ENCODE data around the gene P2RX3.
"Not testable (repeated sequence)": the region's sequence is repeated elsewhere in the genome, so short reads cannot be mapped to it uniquely, and the experiment has no call there.

P2RX3 gene

GRCh38 chr11:57332694-57333440 lies 5.3 kb upstream of the P2RX3 start:
- no peak overlapping the region for H3K4me3 ChIP-seq (ENCODE audit: low read depth in 1 of 2, low read length in 1 of 2)
- H3K27me3 ChIP-seq = no peaks in the 10 kb centered on the region
- no peak for TF ChIP-seq CTCF (IDR thresholded peaks at IDR 0.05)
- H3K9me3 ChIP-seq = no peaks in the 10 kb centered on the region
- H3K36me3 ChIP-seq = peaks cover 34% of the 10 kb centered on the region
- H3K27ac ChIP-seq = no peak overlapping the region
- H3K4me1 ChIP-seq (ENCODE audit: control insufficient read depth in 1 of 2, insufficient read depth in 1 of 2, low read depth in 1 of 2, low read length in 1 of 2) = peaks cover 6 to 12% of the 10 kb centered on the region in 2 experiments

- H3K27ac ChIP-seq = no peak overlapping the region
- H3K9me3 ChIP-seq = no peaks in the 10 kb centered on the region
- H3K4me3 ChIP-seq (ENCODE audit: low read depth in 1 of 2, low read length in 1 of 2) = peak overlapping the region; percentile 62 to 80
- peaks cover 3% of the 10 kb centered on the region for H3K27me3 ChIP-seq
- H3K36me3 ChIP-seq = peaks cover 29% of the 10 kb centered on the region
- no peak for TF ChIP-seq CTCF (IDR thresholded peaks at IDR 0.05)
- peaks cover 6 to 12% of the 10 kb centered on the region in 2 experiments for H3K4me1 ChIP-seq (ENCODE audit: control insufficient read depth in 1 of 2, insufficient read depth in 1 of 2, low read depth in 1 of 2, low read length in 1 of 2)
Observed at GRCh38 chr11:57335023-57335342, 3.2 kb upstream of the P2RX3 start.

- Histone ChIP-seq H3K27ac (peak within 1 kb of the TSS; percentile 37), H3K9me3 (no peaks in the 10 kb centered on the region), H3K36me3 (peaks cover 23% of the 10 kb centered on the region), H3K27me3 (peaks cover 8% of the 10 kb centered on the region), H3K4me1 (ENCODE audit: control insufficient read depth in 1 of 2, insufficient read depth in 1 of 2, low read depth in 1 of 2, low read length in 1 of 2) (peaks cover 6 to 12% of the 10 kb centered on the region in 2 experiments), H3K4me3 (ENCODE audit: low read depth in 1 of 2, low read length in 1 of 2) (peak within 1 kb of the TSS; percentile 62 to 80)
- TF ChIP-seq CTCF (IDR thresholded peaks at IDR 0.05) = no peak
Observed at GRCh38 chr11:57335343-57336110, 2.6 kb upstream of the P2RX3 start, which contains the start of gene SSRP1. TSS of gene SSRP1 (minus strand) at chr11:57335892. CDS start at chr11:57335121, 771 bp downstream.

GRCh38 chr11:57336111-57336666 lies 2.0 kb upstream of the P2RX3 start:
- Histone ChIP-seq H3K9me3 (no peaks in the 10 kb centered on the region), H3K4me1 (ENCODE audit: control insufficient read depth in 1 of 2, insufficient read depth in 1 of 2, low read depth in 1 of 2, low read length in 1 of 2) (peaks cover 6 to 12% of the 10 kb centered on the region in 2 experiments), H3K4me3 (ENCODE audit: low read depth in 1 of 2, low read length in 1 of 2) (peak overlapping the region; percentile 62 to 80), H3K36me3 (peaks cover 18% of the 10 kb centered on the region), H3K27ac (peak overlapping the region; percentile 37), H3K27me3 (peaks cover 10% of the 10 kb centered on the region)
- TF ChIP-seq CTCF (IDR thresholded peaks at IDR 0.05) = no peak

GRCh38 chr11:57336856-57337255 lies 1.3 kb upstream of the P2RX3 start:
- not testable (repeated sequence) for H3K4me3 ChIP-seq (ENCODE audit: low read depth in 1 of 2, low read length in 1 of 2); H3K9me3 ChIP-seq; H3K27ac ChIP-seq; H3K27me3 ChIP-seq
- peaks cover 11% of the 10 kb centered on the region for H3K36me3 ChIP-seq
- H3K4me1 ChIP-seq (ENCODE audit: control insufficient read depth in 1 of 2, insufficient read depth in 1 of 2, low read depth in 1 of 2, low read length in 1 of 2) = peaks cover 6 to 12% of the 10 kb centered on the region in 2 experiments
